Karpas-422 (cell line): ENCODE measurements around the gene ARMH4. TPM values are rescaled to one million over a fixed set of nuclear protein-coding genes. Genes with fewer than 3 reads are reported as not detected.

Experiments used
- DNase-seq: peaks from one replicate; pipeline ENCODE4 v3.0.0-alpha.2; 2015
- H2AFZ ChIP-seq: fragments of 200-600 bp; sonication (generic); 2 replicates; pipeline ENCODE4 v1.6.1; 2014; ENCODE audit warnings: antibody characterized with exemption, low read length, mixed read lengths
- H3K27ac ChIP-seq: fragments of 200-600 bp; sonication (generic); 2 replicates; pipeline ENCODE4 v1.5.1; 2014; ENCODE audit warnings: mild to moderate bottlenecking, low read length, moderate library complexity
- H3K27me3 ChIP-seq: fragments of 200-600 bp; sonication (generic); 2 replicates; pipeline ENCODE4 v1.6.1; 2014; ENCODE audit warnings: low read length, mixed read lengths
- H3K36me3 ChIP-seq: fragments of 200-600 bp; sonication (generic); 2 replicates; pipeline ENCODE4 v1.6.1; 2014; ENCODE audit warnings: low read length, mixed read lengths; ENCODE audit not compliant: insufficient read depth
- H3K4me1 ChIP-seq: fragments of 200-600 bp; sonication (generic); 2 replicates; pipeline ENCODE4 v1.6.1; 2014; ENCODE audit warnings: mild to moderate bottlenecking, low read length, mixed read lengths
- H3K4me2 ChIP-seq: fragments of 200-600 bp; sonication (generic); 2 replicates; pipeline ENCODE4 v1.6.1; 2014; ENCODE audit warnings: low read length, low read depth, mild to moderate bottlenecking; ENCODE audit not compliant: poor library complexity, severe bottlenecking
- H3K4me3 ChIP-seq: fragments of 200-600 bp; sonication (generic); 2 replicates; pipeline ENCODE4 v1.5.1; 2014; ENCODE audit warnings: mild to moderate bottlenecking, antibody characterized with exemption, low read length, mixed read lengths
- H3K79me2 ChIP-seq: fragments of 200-600 bp; sonication (generic); 2 replicates; pipeline ENCODE4 v1.6.1; 2014; ENCODE audit warnings: mild to moderate bottlenecking, low read length, mixed read lengths
- H3K9ac ChIP-seq: fragments of 200-600 bp; sonication (generic); 2 replicates; pipeline ENCODE4 v1.6.0; 2014; ENCODE audit warnings: low read length
- H3K9me2 ChIP-seq: fragments of 200-600 bp; sonication (generic), shearing (Covaris generic); replicated peaks from 2 replicates; pipeline ENCODE4 v1.6.0; 2014; ENCODE audit warnings: mild to moderate bottlenecking, low read length, moderate library complexity; ENCODE audit not compliant: insufficient read depth
- H3K9me3 ChIP-seq: fragments of 300-700, 200-600 bp; sonication (generic); 2 replicates; pipeline ENCODE4 v1.6.1; 2014; ENCODE audit warnings: low read length, mixed read lengths
- H4K20me1 ChIP-seq: fragments of 200-600 bp; sonication (generic); 2 replicates; pipeline ENCODE4 v1.6.1; 2014; ENCODE audit warnings: mild to moderate bottlenecking, antibody characterized with exemption, low read length, low read depth; ENCODE audit not compliant: insufficient read depth
- total RNA-seq: library from RNA; depleted of rRNA; stranded (reverse); fragments of >200 nt; shearing (Covaris generic); gene quantifications from 2 replicates; pipeline ENCODE4 v1.2.3, GENCODE V29; 2014; ENCODE audit warnings: low replicate concordance

The ARMH4 gene
- total RNA-seq, 1 experiment from 2014 or later: 0.75 TPM

- Histone ChIP-seq H3K4me3 (no peak overlapping the region), H3K9me3 (no peaks in the 10 kb centered on the region), H3K27me3 (peaks cover 3% of the 10 kb centered on the region; the same call in 1 of the 2 replicates), H3K4me1 (no peaks in the 10 kb centered on the region), H3K36me3 (no peaks in the 10 kb centered on the region), H3K79me2 (no peaks in the 10 kb centered on the region), H2AFZ (peak overlapping the region; percentile 1; the same call in 1 of the 2 replicates), H3K27ac (no peak overlapping the region), H4K20me1 (no peaks in the 10 kb centered on the region), H3K9me2 (no peaks in the 10 kb centered on the region), H3K9ac (no peak overlapping the region), H3K4me2 (no peak overlapping the region)
- DNase-seq: no peak
Observed at GRCh38 chr14:58191763-58192601, 40.0 kb upstream of the ARMH4 start.

DNA sequence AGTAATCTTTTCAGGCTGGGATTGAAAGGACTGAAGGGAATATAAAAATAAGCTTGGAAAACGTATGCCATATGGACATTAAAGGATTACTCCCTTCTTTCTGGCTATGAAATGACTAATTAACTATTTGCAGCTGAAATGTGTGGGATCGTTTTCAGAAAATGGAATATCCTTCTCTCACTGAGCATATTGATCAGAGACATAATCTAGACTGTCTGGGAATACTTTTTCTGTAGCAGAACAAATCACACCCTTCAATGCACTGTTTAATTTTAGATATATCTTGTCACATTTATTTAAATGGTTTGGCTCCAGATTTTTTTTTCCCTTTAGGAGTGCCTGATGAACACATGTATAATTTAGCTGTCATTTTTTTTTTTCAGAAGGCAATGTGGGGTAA lies 37.2 kb upstream of the ARMH4 start:
- Histone ChIP-seq H4K20me1 (no peaks in the 10 kb centered on the region), H3K9me2 (no peaks in the 10 kb centered on the region), H2AFZ (no peak overlapping the region), H3K4me2 (no peak overlapping the region), H3K79me2 (no peaks in the 10 kb centered on the region), H3K4me3 (no peak overlapping the region), H3K27ac (no peak overlapping the region), H3K9ac (no peak overlapping the region), H3K9me3 (no peaks in the 10 kb centered on the region), H3K4me1 (no peaks in the 10 kb centered on the region), H3K27me3 (no peaks in the 10 kb centered on the region), H3K36me3 (no peaks in the 10 kb centered on the region)
- DNase-seq: no peak

DNA sequence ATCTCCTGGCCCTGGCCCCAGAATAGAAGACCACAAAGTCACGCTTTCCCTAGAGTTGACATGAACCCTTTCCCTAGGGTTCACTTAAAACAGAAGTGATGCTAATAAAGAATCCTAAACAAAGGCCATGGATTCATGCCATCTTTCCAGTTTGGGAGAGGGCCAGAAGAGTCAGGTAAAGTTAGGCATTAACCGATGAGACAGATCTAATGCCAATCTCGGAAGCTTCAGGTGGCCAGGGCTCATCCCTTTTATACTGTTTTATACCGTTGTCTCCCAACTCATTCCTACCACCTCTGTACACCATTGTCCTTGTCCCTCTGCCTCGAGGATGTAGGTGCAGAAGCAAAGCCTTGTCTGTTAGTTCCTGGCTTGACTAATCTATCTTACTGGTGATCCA lies 25.1 kb upstream of the ARMH4 start:
- Histone ChIP-seq H3K9ac (no peak overlapping the region), H3K27ac (no peak overlapping the region), H3K9me3 (no peaks in the 10 kb centered on the region), H4K20me1 (no peaks in the 10 kb centered on the region), H3K9me2 (no peaks in the 10 kb centered on the region), H3K4me3 (no peak overlapping the region), H3K36me3 (no peaks in the 10 kb centered on the region), H3K27me3 (no peaks in the 10 kb centered on the region), H2AFZ (no peak overlapping the region), H3K4me1 (no peaks in the 10 kb centered on the region), H3K79me2 (no peaks in the 10 kb centered on the region), H3K4me2 (no peak overlapping the region)
- no peak for DNase-seq

DNA sequence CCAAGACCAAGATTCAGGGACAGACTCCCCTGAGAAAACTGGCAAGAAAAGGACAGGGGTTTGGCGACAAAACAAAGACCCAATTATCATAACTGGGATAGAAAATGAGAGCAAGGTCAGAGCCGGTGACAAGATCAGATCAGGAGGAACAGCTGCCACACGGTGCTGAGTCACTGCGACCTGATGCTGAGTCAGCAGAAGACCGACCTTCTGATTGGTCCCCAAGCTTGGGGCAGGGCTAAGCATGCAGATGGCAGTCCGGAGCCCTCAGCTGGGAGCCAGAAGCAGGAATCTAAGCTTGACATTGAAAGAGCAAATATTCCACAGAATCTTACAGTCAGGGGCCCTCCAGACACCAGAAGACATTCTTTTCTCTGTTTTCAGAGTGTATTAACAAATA lies 19.1 kb upstream of the ARMH4 start:
- H2AFZ ChIP-seq: 0 out of 2 replicates have a peak overlapping the region, but pooled peaks have one; percentile 17
- no peak overlapping the region for H3K9ac ChIP-seq
- H3K27me3 ChIP-seq: no peaks in the 10 kb centered on the region
- H3K4me3 ChIP-seq: no peak overlapping the region
- H3K9me3 ChIP-seq: no peaks in the 10 kb centered on the region
- DNase-seq: peak; percentile 90
- no peaks in the 10 kb centered on the region for H3K79me2 ChIP-seq
- peaks cover 7% of the 10 kb centered on the region for H3K4me1 ChIP-seq
- H3K36me3 ChIP-seq: no peaks in the 10 kb centered on the region
- H3K9me2 ChIP-seq: no peaks in the 10 kb centered on the region
- no peak overlapping the region for H3K27ac ChIP-seq
- H3K4me2 ChIP-seq: peak overlapping the region; percentile 16
- no peaks in the 10 kb centered on the region for H4K20me1 ChIP-seq

DNA sequence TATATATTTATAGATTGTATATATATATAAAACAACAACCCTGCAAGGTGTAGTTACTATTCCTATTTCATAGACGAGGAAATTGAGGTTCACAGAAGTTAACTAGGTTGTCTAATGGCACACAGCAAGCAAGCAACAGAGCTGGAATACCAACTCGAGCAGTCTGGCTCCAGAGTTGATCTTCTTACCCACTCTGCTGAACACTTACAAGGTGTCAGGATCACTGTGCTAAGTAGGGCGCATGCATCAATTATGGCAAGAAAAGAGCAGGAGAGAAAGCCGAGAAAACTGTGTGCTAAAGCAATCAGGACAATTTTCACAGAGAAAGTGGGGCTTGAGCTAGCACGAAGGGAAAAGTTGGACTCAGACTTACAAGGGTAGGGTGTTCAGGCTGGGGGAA lies 15.9 kb upstream of the ARMH4 start:
- no peak overlapping the region for H3K4me3 ChIP-seq
- H3K79me2 ChIP-seq: no peaks in the 10 kb centered on the region
- H3K27me3 ChIP-seq: no peaks in the 10 kb centered on the region
- no peak overlapping the region for H3K9ac ChIP-seq
- H3K36me3 ChIP-seq: no peaks in the 10 kb centered on the region
- DNase-seq: no peak
- H3K9me2 ChIP-seq: no peaks in the 10 kb centered on the region
- no peak overlapping the region for H3K4me2 ChIP-seq
- H3K27ac ChIP-seq: no peak overlapping the region
- H4K20me1 ChIP-seq: no peaks in the 10 kb centered on the region
- H3K9me3 ChIP-seq: no peaks in the 10 kb centered on the region
- H2AFZ ChIP-seq: no peak overlapping the region
- H3K4me1 ChIP-seq: peaks cover 7% of the 10 kb centered on the region

DNA sequence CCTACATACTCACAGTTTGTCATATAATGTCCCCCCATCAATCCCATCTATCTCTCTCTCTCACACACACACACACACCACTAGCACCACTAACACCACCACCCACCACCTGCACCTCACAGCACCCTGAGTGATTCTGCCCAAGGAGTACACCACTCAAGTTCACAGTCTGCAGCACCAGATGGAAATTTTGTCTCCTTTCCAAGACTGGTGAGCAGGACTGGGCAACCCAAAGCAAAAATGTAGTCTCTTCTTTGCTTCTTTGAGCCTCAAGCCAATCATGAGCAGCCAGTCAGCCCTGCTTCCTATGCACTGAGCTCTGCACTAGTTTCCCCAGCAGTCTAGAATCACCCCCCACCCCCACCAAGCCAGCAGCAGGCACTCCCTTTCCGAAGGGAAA lies 15.0 kb upstream of the ARMH4 start:
- Histone ChIP-seq H3K9ac (no peak overlapping the region), H3K4me2 (no peak overlapping the region)

GRCh38 chr14:58166005-58166983 lies 14.3 kb upstream of the ARMH4 start:
- DNase-seq: peak; percentile 95
- H3K36me3 ChIP-seq: no peaks in the 10 kb centered on the region
- no peaks in the 10 kb centered on the region for H3K9me2 ChIP-seq
- no peak overlapping the region for H3K27ac ChIP-seq
- no peaks in the 10 kb centered on the region for H4K20me1 ChIP-seq
- no peak overlapping the region for H3K4me2 ChIP-seq
- peaks cover 6% of the 10 kb centered on the region for H3K4me1 ChIP-seq
- no peak overlapping the region for H3K9ac ChIP-seq
- H3K79me2 ChIP-seq: no peaks in the 10 kb centered on the region
- H3K9me3 ChIP-seq: no peaks in the 10 kb centered on the region
- no peak overlapping the region for H3K4me3 ChIP-seq
- H2AFZ ChIP-seq: peak overlapping the region; percentile 51; the same call in 1 of the 2 replicates
- no peaks in the 10 kb centered on the region for H3K27me3 ChIP-seq

More for the DNA sequence above, 15.0 kb upstream of the ARMH4 start:
- no peaks in the 10 kb centered on the region for H3K27me3 ChIP-seq
- no peaks in the 10 kb centered on the region for H3K36me3 ChIP-seq
- no peak for DNase-seq
- peaks cover 7% of the 10 kb centered on the region for H3K4me1 ChIP-seq
- H2AFZ ChIP-seq: no peak overlapping the region
- H3K9me3 ChIP-seq: no peaks in the 10 kb centered on the region
- H3K79me2 ChIP-seq: no peaks in the 10 kb centered on the region
- H3K4me3 ChIP-seq: no peak overlapping the region
- no peak overlapping the region for H3K27ac ChIP-seq
- H4K20me1 ChIP-seq: no peaks in the 10 kb centered on the region
- H3K9me2 ChIP-seq: no peaks in the 10 kb centered on the region

- H3K79me2 ChIP-seq: no peaks in the 10 kb centered on the region
- no peak overlapping the region for H3K9ac ChIP-seq
Observed at GRCh38 chr14:58160561-58160960, 8.5 kb upstream of the ARMH4 start.

More at GRCh38 chr14:58160561-58160960, 8.5 kb upstream of the ARMH4 start:
- no peaks in the 10 kb centered on the region for H3K27me3 ChIP-seq
- DNase-seq: no peak
- H3K4me1 ChIP-seq: no peaks in the 10 kb centered on the region
- no peak overlapping the region for H3K4me2 ChIP-seq
- no peak overlapping the region for H2AFZ ChIP-seq
- H3K4me3 ChIP-seq: no peak overlapping the region
- no peak overlapping the region for H3K27ac ChIP-seq
- no peaks in the 10 kb centered on the region for H3K9me3 ChIP-seq
- no peaks in the 10 kb centered on the region for H4K20me1 ChIP-seq
- no peaks in the 10 kb centered on the region for H3K36me3 ChIP-seq
- no peaks in the 10 kb centered on the region for H3K9me2 ChIP-seq
